ENCODE results near the gene OR51D1. TPM values are rescaled to one million over a fixed set of nuclear protein-coding genes. Genes with fewer than 3 reads are reported as not detected.

OR51D1 gene
- total and polyA plus RNA-seq, 2 of the 8 experiments (the other 6 are each of a cell fraction or from before 2014, with no cell fraction given), result not detected

GRCh38 chr11:4643682-4644081, 6.4 kb downstream of the OR51D1 start, which contains the start of gene OR51E1:
Gene OR51E1, plus strand, starts transcription at chr11:4643982. Its CDS starts 8,545 bp downstream, at chr11:4652527.
- no peaks in the 10 kb centered on the region for H3K4me1 ChIP-seq (replicated peaks in 1 of 4; ENCODE audit: control insufficient read depth in 3 of 4, insufficient read depth in 4 of 4, low read length in 3 of 4)
- no peak within 1 kb of the TSS for H2BK120ac ChIP-seq (replicated peaks; ENCODE audit: low read depth, low read length)
- DNase-seq (ENCODE audit: low read depth in 1 of 2, low spot score in 2 of 2), result no peak
- no peak within 1 kb of the TSS for H2AK5ac ChIP-seq (ENCODE audit: low read depth, low read length)
- no peak within 1 kb of the TSS for H3K4me3 ChIP-seq (ENCODE audit: extremely low read depth in 1 of 4, insufficient read depth in 2 of 4, low read depth in 3 of 4, low read length in 4 of 4)
- no peak within 1 kb of the TSS for H3K56ac ChIP-seq (replicated peaks; ENCODE audit: insufficient read length, low read depth, low read length)
- H3K4me2 ChIP-seq (ENCODE audit: insufficient read depth in 1 of 2, low read depth in 2 of 2, low read length in 2 of 2), result no peak within 1 kb of the TSS
- FAIRE-seq, result no peak
- no peak within 1 kb of the TSS for H3K23ac ChIP-seq (ENCODE audit: insufficient read length)
- no peak within 1 kb of the TSS for H2BK12ac ChIP-seq (ENCODE audit: low read depth, low read length)
- peak within 1 kb of the TSS; percentile 31; the same call in 1 of the 2 replicates for H2BK15ac ChIP-seq (ENCODE audit: low read length)
- no peaks in the 10 kb centered on the region for H4K20me1 ChIP-seq (replicated peaks in 1 of 2; ENCODE audit: control insufficient read depth in 1 of 2, insufficient read depth in 2 of 2, low read length in 2 of 2)
- POLR2A ChIA-PET (ENCODE audit: partially characterized antibody), result no interaction called here
- no peak within 1 kb of the TSS for H4K8ac ChIP-seq (ENCODE audit: extremely low read depth, insufficient read depth, low read length)
- no peak within 1 kb of the TSS for H3K27ac ChIP-seq (ENCODE audit: low read depth, low read length)
- H3K79me2 ChIP-seq (ENCODE audit: control insufficient read depth in 1 of 2, insufficient read depth in 2 of 2, low read length in 2 of 2), result no peaks in the 10 kb centered on the region
- H3K23me2 ChIP-seq (ENCODE audit: low read depth, low read length), result no peaks in the 10 kb centered on the region
- WGBS, 2 experiments (ENCODE audit: extremely low coverage in 1 of 2, insufficient coverage in 1 of 2, insufficient read length in 1 of 2, insufficient replicate concordance in 2 of 2, low coverage in 1 of 2, low lambda C conversion rate in 2 of 2, missing lambda C conversion rate in 1 of 2), result 75% methylated on average over 3 of the region's 3 CpGs; no CpG with 5 or more reads in 1 of the 2 experiments
- H2BK5ac ChIP-seq (ENCODE audit: low read depth, low read length), result no peak within 1 kb of the TSS
- H3K9me3 ChIP-seq (ENCODE audit: insufficient read depth in 2 of 2, low read depth in 1 of 2, low read length in 1 of 2), result no peaks in the 10 kb centered on the region; a peak in 1 of 4 replicates
- no peak within 1 kb of the TSS for H4K91ac ChIP-seq (replicated peaks; ENCODE audit: insufficient read length, low read length)
- CTCF ChIA-PET (ENCODE audit: partially characterized antibody), result interaction anchor here (0.7 to 1.4 kb wide), 3 partner anchors 8 to 183 kb away, joined by 3 to 4 read pairs (median 3); no protein-coding TSS in a partner anchor
- H3K79me1 ChIP-seq (ENCODE audit: low read depth, low read length), result no peaks in the 10 kb centered on the region
- no peak within 1 kb of the TSS for H3K4ac ChIP-seq (replicated peaks; ENCODE audit: insufficient read length, low read depth, low read length)
- H3K36me3 ChIP-seq (ENCODE audit: control insufficient read depth in 2 of 4, insufficient read depth in 4 of 4, low read length in 3 of 4), result no peaks in the 10 kb centered on the region
- H3K9ac ChIP-seq (replicated peaks in 1 of 4; ENCODE audit: extremely low read depth in 1 of 4, low read depth in 3 of 4, low read length in 3 of 4), result no peak within 1 kb of the TSS
- H2BK20ac ChIP-seq (ENCODE audit: low read length), result no peak within 1 kb of the TSS
- no peak within 1 kb of the TSS; the same call in 1 of the 2 replicates for H2AFZ ChIP-seq (ENCODE audit: low read length)
- H4K5ac ChIP-seq (ENCODE audit: insufficient read length, low read depth, low read length), result no peak within 1 kb of the TSS
- no peaks in the 10 kb centered on the region for H3K27me3 ChIP-seq (replicated peaks in 1 of 4; ENCODE audit: control insufficient read depth in 3 of 4, extremely low read depth in 1 of 4, insufficient read depth in 3 of 4, low read length in 3 of 4)
- no peak within 1 kb of the TSS for H3K18ac ChIP-seq (ENCODE audit: extremely low read depth, low read length)
- no peak within 1 kb of the TSS for H3K14ac ChIP-seq (ENCODE audit: insufficient read length)
- TF ChIP-seq SRF (IDR thresholded peaks at IDR 0.05; ENCODE audit: low read depth, low read length) (no peak), EZH2 (IDR thresholded peaks at IDR 0.05; ENCODE audit: low read depth, low read length, severe bottlenecking) (no peak), JUND (IDR thresholded peaks at IDR 0.05; ENCODE audit: low read length) (no peak), CBX5 (IDR thresholded peaks at IDR 0.05; ENCODE audit: low read depth, low read length) (no peak), SP4 (IDR thresholded peaks at IDR 0.05; ENCODE audit: low read length) (no peak)
